ENCODE results near the gene CACNA1S.

CACNA1S gene

DNA sequence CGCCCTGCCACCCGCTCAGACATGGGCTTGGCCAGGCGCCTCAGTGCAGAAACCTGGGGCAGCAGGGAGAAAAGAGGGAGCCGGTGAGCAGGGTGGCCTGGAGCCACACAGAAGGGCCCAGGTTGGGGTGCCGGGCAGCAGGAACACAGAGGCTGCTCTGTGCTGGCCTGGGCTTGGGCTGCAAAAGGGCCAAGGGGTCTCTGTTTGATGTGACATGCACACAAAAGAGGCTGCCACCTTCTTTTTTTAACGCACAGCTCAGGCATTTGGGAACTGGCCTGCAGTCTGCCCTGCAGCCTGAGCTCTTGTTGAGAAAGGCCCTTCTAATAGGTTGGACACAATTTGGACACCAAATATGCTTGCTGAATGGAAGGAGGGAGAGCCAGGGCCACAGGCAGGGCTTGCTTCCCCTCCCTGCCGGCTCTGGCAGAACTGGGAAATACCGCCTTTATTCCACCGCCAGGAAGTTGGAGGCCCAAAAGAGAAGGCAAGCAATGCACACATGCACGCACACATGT is 121.1 kb downstream of the CACNA1S start:
- TF ChIP-seq, protein P1, sequence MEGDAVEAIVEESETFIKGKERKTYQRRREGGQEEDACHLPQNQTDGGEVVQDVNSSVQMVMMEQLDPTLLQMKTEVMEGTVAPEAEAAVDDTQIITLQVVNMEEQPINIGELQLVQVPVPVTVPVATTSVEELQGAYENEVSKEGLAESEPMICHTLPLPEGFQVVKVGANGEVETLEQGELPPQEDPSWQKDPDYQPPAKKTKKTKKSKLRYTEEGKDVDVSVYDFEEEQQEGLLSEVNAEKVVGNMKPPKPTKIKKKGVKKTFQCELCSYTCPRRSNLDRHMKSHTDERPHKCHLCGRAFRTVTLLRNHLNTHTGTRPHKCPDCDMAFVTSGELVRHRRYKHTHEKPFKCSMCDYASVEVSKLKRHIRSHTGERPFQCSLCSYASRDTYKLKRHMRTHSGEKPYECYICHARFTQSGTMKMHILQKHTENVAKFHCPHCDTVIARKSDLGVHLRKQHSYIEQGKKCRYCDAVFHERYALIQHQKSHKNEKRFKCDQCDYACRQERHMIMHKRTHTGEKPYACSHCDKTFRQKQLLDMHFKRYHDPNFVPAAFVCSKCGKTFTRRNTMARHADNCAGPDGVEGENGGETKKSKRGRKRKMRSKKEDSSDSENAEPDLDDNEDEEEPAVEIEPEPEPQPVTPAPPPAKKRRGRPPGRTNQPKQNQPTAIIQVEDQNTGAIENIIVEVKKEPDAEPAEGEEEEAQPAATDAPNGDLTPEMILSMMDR (IDR thresholded peaks at IDR 0.05; ENCODE audit: borderline replicate concordance, insufficient read depth, low read depth, low read length) = no peak
- no peak overlapping the region for H3K4me3 ChIP-seq (ENCODE audit: low read depth, low read length)

DNA sequence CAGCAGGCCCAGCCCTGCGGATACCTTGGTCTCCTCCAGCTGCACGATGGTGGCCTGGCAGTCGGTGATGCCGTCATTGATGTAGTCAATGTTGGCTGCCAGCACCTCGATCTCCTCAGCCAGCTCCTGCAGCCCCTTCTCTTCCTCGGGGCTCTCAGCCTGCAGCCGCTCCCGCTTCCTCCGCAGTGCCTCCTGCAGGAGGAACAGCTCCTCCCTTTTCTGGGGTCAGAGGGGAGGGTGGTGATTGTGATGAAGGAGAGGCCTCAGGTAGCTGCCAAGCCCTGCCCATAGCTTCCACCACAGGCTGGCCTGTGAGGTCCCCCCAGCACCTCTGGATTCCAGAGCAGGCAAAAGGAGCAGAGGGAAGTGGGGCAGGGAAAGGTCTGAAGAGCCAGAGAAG is 122.1 kb downstream of the CACNA1S start:
- no peak overlapping the region for H3K4me3 ChIP-seq (ENCODE audit: low read depth, low read length)
- TF ChIP-seq, protein P1 (IDR thresholded peaks at IDR 0.05; ENCODE audit: borderline replicate concordance, insufficient read depth, low read depth, low read length) = no peak

Data from GM12875 (cell line).